T-helper 2 cell treated with Interferon-gamma antibody and Interleukin-4, amounts not matched to agents 5 μg/mL and 100 μg/mL, for 36 hours (primary cell): ENCODE results near the gene LCN15.
"Not testable (repeated sequence)": the region's sequence is repeated elsewhere in the genome, so short reads cannot be mapped to it uniquely, and the experiment has no call there.

ENCODE experiments used
- DNase-seq: peaks from one replicate; pipeline ENCODE4 v3.0.0; 2021; ENCODE audit warnings: low spot score
- H3K27ac Mint-ChIP-seq: one replicate; pipeline ENCODE4 v1.8.0; 2021; ENCODE audit warnings: mild to moderate bottlenecking, mixed read lengths
- H3K27me3 Mint-ChIP-seq: one replicate; pipeline ENCODE4 v1.8.0; 2021; ENCODE audit warnings: low read depth, mixed read lengths
- H3K36me3 Mint-ChIP-seq: one replicate; pipeline ENCODE4 v1.8.0; 2021; ENCODE audit warnings: low read depth, mixed read lengths
- H3K4me1 Mint-ChIP-seq: one replicate; pipeline ENCODE4 v1.8.0; 2021; ENCODE audit warnings: low read depth, mixed read lengths
- H3K4me3 Mint-ChIP-seq: one replicate; pipeline ENCODE4 v1.8.0; 2022; ENCODE audit warnings: mild to moderate bottlenecking, moderate library complexity, mixed read lengths
- H3K9me3 Mint-ChIP-seq: one replicate; pipeline ENCODE4 v1.8.0; 2021; ENCODE audit warnings: mixed read lengths

Gene LCN15

GRCh38 chr9:136789523-136789937, 25.2 kb upstream of the LCN15 start:
- DNase-seq = no peak
- peaks cover 4% of the 10 kb centered on the region for H3K27me3 Mint-ChIP-seq
- no peak overlapping the region for H3K4me3 Mint-ChIP-seq
- peaks cover 23% of the 10 kb centered on the region for H3K4me1 Mint-ChIP-seq
- peaks cover 3% of the 10 kb centered on the region for H3K36me3 Mint-ChIP-seq
- no peak overlapping the region for H3K27ac Mint-ChIP-seq
- H3K9me3 Mint-ChIP-seq = no peaks in the 10 kb centered on the region

GRCh38 chr9:136788644-136789522, 24.6 kb upstream of the LCN15 start:
- not testable (repeated sequence) for H3K27me3 Mint-ChIP-seq, H3K36me3 Mint-ChIP-seq, DNase-seq, H3K27ac Mint-ChIP-seq, H3K9me3 Mint-ChIP-seq, H3K4me3 Mint-ChIP-seq
- H3K4me1 Mint-ChIP-seq = peaks cover 23% of the 10 kb centered on the region

- peaks cover 23% of the 10 kb centered on the region for H3K4me1 Mint-ChIP-seq
- peaks cover 5% of the 10 kb centered on the region for H3K27me3 Mint-ChIP-seq
- no peaks in the 10 kb centered on the region for H3K9me3 Mint-ChIP-seq
- peak overlapping the region; percentile 3 for H3K4me3 Mint-ChIP-seq
- peaks cover 3% of the 10 kb centered on the region for H3K36me3 Mint-ChIP-seq
- no peak overlapping the region for H3K27ac Mint-ChIP-seq
- DNase-seq = peak; percentile 82
These were observed 23.5 kb upstream of the LCN15 start for GRCh38 chr9:136787690-136788400.

- not testable (repeated sequence) for H3K36me3 Mint-ChIP-seq, H3K9me3 Mint-ChIP-seq, DNase-seq, H3K4me3 Mint-ChIP-seq, H3K27ac Mint-ChIP-seq, H3K27me3 Mint-ChIP-seq
- H3K4me1 Mint-ChIP-seq = peaks cover 19% of the 10 kb centered on the region
These were observed 22.7 kb upstream of the LCN15 start for GRCh38 chr9:136786983-136787382.

- Mint-ChIP-seq H3K9me3 (no peaks in the 10 kb centered on the region), H3K27me3 (peaks cover 9% of the 10 kb centered on the region), H3K4me3 (no peak overlapping the region), H3K27ac (no peak overlapping the region), H3K36me3 (no peaks in the 10 kb centered on the region), H3K4me1 (peaks cover 17% of the 10 kb centered on the region)
- no peak for DNase-seq
These were observed 22.1 kb upstream of the LCN15 start for GRCh38 chr9:136786451-136786850.

- not testable (repeated sequence) for H3K36me3 Mint-ChIP-seq, H3K4me3 Mint-ChIP-seq, H3K27me3 Mint-ChIP-seq, H3K27ac Mint-ChIP-seq, DNase-seq, H3K9me3 Mint-ChIP-seq
- H3K4me1 Mint-ChIP-seq = peaks cover 17% of the 10 kb centered on the region
These were observed 21.4 kb upstream of the LCN15 start for GRCh38 chr9:136785565-136786355.

GRCh38 chr9:136784997-136785361, 20.7 kb upstream of the LCN15 start:
- Mint-ChIP-seq H3K36me3 (no peaks in the 10 kb centered on the region), H3K4me3 (no peak overlapping the region), H3K27ac (no peak overlapping the region), H3K9me3 (no peaks in the 10 kb centered on the region), H3K27me3 (peaks cover 17% of the 10 kb centered on the region), H3K4me1 (peaks cover 14% of the 10 kb centered on the region)
- DNase-seq = no peak

GRCh38 chr9:136784249-136784996, 20.1 kb upstream of the LCN15 start:
- Mint-ChIP-seq H3K27me3 (peaks cover 21% of the 10 kb centered on the region), H3K4me1 (peaks cover 14% of the 10 kb centered on the region), H3K4me3 (no peak overlapping the region), H3K27ac (no peak overlapping the region), H3K36me3 (no peaks in the 10 kb centered on the region), H3K9me3 (no peaks in the 10 kb centered on the region)
- no peak for DNase-seq

GRCh38 chr9:136782452-136782851, 18.1 kb upstream of the LCN15 start:
- H3K4me1 Mint-ChIP-seq = peaks cover under 1% of the 10 kb centered on the region
- no peaks in the 10 kb centered on the region for H3K36me3 Mint-ChIP-seq
- no peak overlapping the region for H3K27ac Mint-ChIP-seq
- H3K4me3 Mint-ChIP-seq = no peak overlapping the region
- no peak for DNase-seq
- H3K27me3 Mint-ChIP-seq = peaks cover 35% of the 10 kb centered on the region
- no peaks in the 10 kb centered on the region for H3K9me3 Mint-ChIP-seq

GRCh38 chr9:136779808-136780207, 15.5 kb upstream of the LCN15 start:
- no peaks in the 10 kb centered on the region for H3K36me3 Mint-ChIP-seq
- no peak overlapping the region for H3K4me3 Mint-ChIP-seq
- no peak overlapping the region for H3K27ac Mint-ChIP-seq
- no peaks in the 10 kb centered on the region for H3K9me3 Mint-ChIP-seq
- no peak for DNase-seq
- H3K4me1 Mint-ChIP-seq = no peaks in the 10 kb centered on the region
- H3K27me3 Mint-ChIP-seq = peaks cover 36% of the 10 kb centered on the region

GRCh38 chr9:136777359-136777758, 13.0 kb upstream of the LCN15 start:
- Mint-ChIP-seq H3K27me3 (peaks cover 32% of the 10 kb centered on the region), H3K36me3 (no peaks in the 10 kb centered on the region), H3K27ac (no peak overlapping the region), H3K4me3 (no peak overlapping the region), H3K4me1 (no peaks in the 10 kb centered on the region), H3K9me3 (peaks cover 8% of the 10 kb centered on the region)
- no peak for DNase-seq

- H3K4me3 Mint-ChIP-seq = no peak overlapping the region
- no peak overlapping the region for H3K27ac Mint-ChIP-seq
- DNase-seq = no peak
- H3K27me3 Mint-ChIP-seq = peaks cover 32% of the 10 kb centered on the region
- peaks cover 8% of the 10 kb centered on the region for H3K9me3 Mint-ChIP-seq
- H3K36me3 Mint-ChIP-seq = no peaks in the 10 kb centered on the region
- no peaks in the 10 kb centered on the region for H3K4me1 Mint-ChIP-seq
These were observed 12.6 kb upstream of the LCN15 start for GRCh38 chr9:136776947-136777346.

GRCh38 chr9:136775191-136775590, 10.9 kb upstream of the LCN15 start:
- H3K4me1 Mint-ChIP-seq = no peaks in the 10 kb centered on the region
- no peak for DNase-seq
- no peak overlapping the region for H3K27ac Mint-ChIP-seq
- H3K4me3 Mint-ChIP-seq = no peak overlapping the region
- no peaks in the 10 kb centered on the region for H3K36me3 Mint-ChIP-seq
- peaks cover 25% of the 10 kb centered on the region for H3K27me3 Mint-ChIP-seq
- peaks cover 8% of the 10 kb centered on the region for H3K9me3 Mint-ChIP-seq
